HEK293 (cell line): ENCODE data around the gene ULBP1.
"Not testable (repeated sequence)": the region's sequence is repeated elsewhere in the genome, so short reads cannot be mapped to it uniquely, and the experiment has no call there.

Experiments
- CTCF ChIA-PET: fragments of 350-600 bp; formaldehyde crosslinking; extraction: SDS; loops from one replicate; lab custom pipeline; 2021; ENCODE audit warnings: antibody characterized with exemption; lab: Yijun Ruan, JAX
- POLR2A ChIA-PET: fragments of 300-600 bp; formaldehyde crosslinking; extraction: SDS; loops from one replicate; lab custom pipeline; 2020; ENCODE audit warnings: antibody characterized with exemption, inconsistent platforms; lab: Yijun Ruan, JAX
- H3K27ac ChIP-seq: fragments of 200-500 bp; sonication (Bioruptor generic); 2 replicates; pipeline ENCODE4 v1.5.1; 2014; ENCODE audit warnings: low read depth, low read length, control low read depth, inconsistent platforms; ENCODE audit errors: extremely low read depth
- H3K36me3 ChIP-seq, 2 experiments: fragments of 200-500 bp in 1 of 2; sonication (Bioruptor generic) in 1 of 2; 1 replicate in 1 of 2; 2 replicates in 1 of 2; pipeline ENCODE4 v1.5.1; 2014 to 2017; ENCODE audit warnings: inconsistent platforms in 2 of 2, low read length in 2 of 2; ENCODE audit not compliant: control insufficient read depth in 2 of 2, insufficient read depth in 1 of 2
- H3K4me1 ChIP-seq: fragments of 200-500 bp; sonication (Bioruptor generic); 2 replicates; pipeline ENCODE4 v1.5.1; 2014; ENCODE audit warnings: mild to moderate bottlenecking, low read length, inconsistent platforms; ENCODE audit not compliant: control insufficient read depth, insufficient read depth
- H3K4me3 ChIP-seq: 2 replicates; pipeline ENCODE4 v1.5.1; 2011; ENCODE audit warnings: low read depth, mild to moderate bottlenecking, control low read depth, low read length, moderate library complexity
- H3K9me3 ChIP-seq: fragments of 200-500 bp; sonication (Bioruptor generic); 2 replicates; pipeline ENCODE4 v1.5.1; 2014; ENCODE audit warnings: low read depth, low read length, inconsistent platforms; ENCODE audit not compliant: control insufficient read depth, insufficient read depth
- KLF8 ChIP-seq: fragments of 450-650 bp; formaldehyde crosslinking; IDR thresholded peaks from 2 replicates; pipeline ENCODE4 v1.5.1; 2016; ENCODE audit warnings: missing biosample characterization, missing genetic modification characterization
- MEIS1 ChIP-seq: sonication (generic); formaldehyde crosslinking; IDR thresholded peaks from 2 replicates; pipeline ENCODE4 v1.8.1; 2022; ENCODE audit warnings: missing genetic modification reagents, mild to moderate bottlenecking, borderline replicate concordance
- PRDM1 ChIP-seq: fragments of 450-650 bp; formaldehyde crosslinking; IDR thresholded peaks from 2 replicates; pipeline ENCODE4; 2016; ENCODE audit warnings: missing biosample characterization, missing genetic modification characterization
- ZBTB17 ChIP-seq: fragments of 450-650 bp; formaldehyde crosslinking; IDR thresholded peaks from 2 replicates; pipeline ENCODE4 v1.5.1; 2016; ENCODE audit warnings: missing biosample characterization, missing genetic modification characterization
- ZBTB8A ChIP-seq: fragments of 450-650 bp; formaldehyde crosslinking; IDR thresholded peaks from 2 replicates; pipeline ENCODE4 v1.5.1; 2016; ENCODE audit warnings: missing biosample characterization, missing genetic modification characterization
- ZNF133 ChIP-seq: fragments of 450-650 bp; formaldehyde crosslinking; IDR thresholded peaks from 2 replicates; pipeline ENCODE4 v1.5.1; 2016; ENCODE audit warnings: missing biosample characterization, missing genetic modification characterization
- ZNF16 ChIP-seq: fragments of 450-650 bp; formaldehyde crosslinking; IDR thresholded peaks from 2 replicates; pipeline ENCODE4 v1.5.1; 2016; ENCODE audit warnings: low read depth, missing biosample characterization, missing genetic modification characterization
- ZNF202 ChIP-seq: fragments of 450-650 bp; formaldehyde crosslinking; IDR thresholded peaks from 2 replicates; pipeline ENCODE4 v1.5.1; 2016; ENCODE audit warnings: missing biosample characterization, missing genetic modification characterization, borderline replicate concordance
- ZNF501 ChIP-seq: fragments of 450-650 bp; formaldehyde crosslinking; IDR thresholded peaks from 2 replicates; pipeline ENCODE4 v1.5.1; 2016; ENCODE audit warnings: missing biosample characterization, missing genetic modification characterization
- ZNF600 ChIP-seq: fragments of 450-650 bp; formaldehyde crosslinking; IDR thresholded peaks from 2 replicates; pipeline ENCODE4 v1.5.1; 2016; ENCODE audit warnings: missing biosample characterization, missing genetic modification characterization
- ZNF623 ChIP-seq: fragments of 450-650 bp; formaldehyde crosslinking; IDR thresholded peaks from 2 replicates; pipeline ENCODE4 v1.5.1; 2016; ENCODE audit warnings: missing biosample characterization, missing genetic modification characterization
- ZNF677 ChIP-seq: fragments of 450-650 bp; IDR thresholded peaks from 2 replicates; pipeline ENCODE4 v1.5.0; 2018; ENCODE audit warnings: missing biosample characterization, mild to moderate bottlenecking, missing genetic modification characterization, moderate library complexity
- TF ChIP-seq, protein P1 (sequence below): fragments of 450-650 bp; formaldehyde crosslinking; IDR thresholded peaks from 2 replicates; pipeline ENCODE4 v1.5.1; 2016; ENCODE audit warnings: missing biosample characterization, missing genetic modification characterization, borderline replicate concordance
- TF ChIP-seq, protein P2 (sequence below): fragments of 450-650 bp; formaldehyde crosslinking; IDR thresholded peaks from 2 replicates; pipeline ENCODE4 v1.5.1; 2016; ENCODE audit warnings: missing biosample characterization, missing genetic modification characterization
- TF ChIP-seq, protein P3 (sequence below): fragments of 450-650 bp; formaldehyde crosslinking; conservative IDR thresholded peaks from 2 replicates; pipeline ENCODE4 v1.5.1; 2016; ENCODE audit warnings: low read depth, missing biosample characterization, missing genetic modification characterization
- TF ChIP-seq, protein P4 (sequence below): fragments of 450-650 bp; formaldehyde crosslinking; IDR thresholded peaks from 2 replicates; pipeline ENCODE4 v1.5.1; 2016; ENCODE audit warnings: missing biosample characterization, missing genetic modification characterization
- TF ChIP-seq, protein P5 (sequence below): fragments of 450-650 bp; formaldehyde crosslinking; IDR thresholded peaks from 2 replicates; pipeline ENCODE4 v1.5.1; 2016; ENCODE audit warnings: missing biosample characterization, missing genetic modification characterization

ULBP1 gene

DNA sequence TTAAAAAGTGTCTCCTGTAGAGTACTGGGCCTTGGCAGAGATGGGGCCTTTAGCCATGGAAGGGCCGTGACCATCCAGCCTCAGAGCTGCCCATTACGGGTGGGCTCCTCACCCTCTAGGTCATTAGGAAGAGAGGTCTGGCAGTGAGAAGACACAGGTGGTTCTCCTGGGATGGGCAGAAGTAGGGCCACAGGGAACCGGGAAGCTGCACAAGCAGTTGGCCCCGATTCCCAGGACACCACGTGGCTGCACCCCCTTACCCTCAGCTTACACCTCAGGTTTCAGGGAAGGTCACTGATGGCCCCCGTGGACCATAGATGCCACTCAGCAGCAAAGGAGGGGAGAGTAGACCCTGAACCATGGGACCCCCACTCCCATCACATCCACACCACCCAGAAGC, 42.4 kb upstream of the ULBP1 start:
- Histone ChIP-seq H3K36me3 (no peaks in the 10 kb centered on the region), H3K4me1 (no peaks in the 10 kb centered on the region), H3K4me3 (no peak overlapping the region), H3K9me3 (no peaks in the 10 kb centered on the region), H3K27ac (no peak overlapping the region)
- no peak for TF ChIP-seq MEIS1 (CRISPR knock-in tag)
- TF ChIP-seq ZNF202: no peak
- TF ChIP-seq, protein P1, sequence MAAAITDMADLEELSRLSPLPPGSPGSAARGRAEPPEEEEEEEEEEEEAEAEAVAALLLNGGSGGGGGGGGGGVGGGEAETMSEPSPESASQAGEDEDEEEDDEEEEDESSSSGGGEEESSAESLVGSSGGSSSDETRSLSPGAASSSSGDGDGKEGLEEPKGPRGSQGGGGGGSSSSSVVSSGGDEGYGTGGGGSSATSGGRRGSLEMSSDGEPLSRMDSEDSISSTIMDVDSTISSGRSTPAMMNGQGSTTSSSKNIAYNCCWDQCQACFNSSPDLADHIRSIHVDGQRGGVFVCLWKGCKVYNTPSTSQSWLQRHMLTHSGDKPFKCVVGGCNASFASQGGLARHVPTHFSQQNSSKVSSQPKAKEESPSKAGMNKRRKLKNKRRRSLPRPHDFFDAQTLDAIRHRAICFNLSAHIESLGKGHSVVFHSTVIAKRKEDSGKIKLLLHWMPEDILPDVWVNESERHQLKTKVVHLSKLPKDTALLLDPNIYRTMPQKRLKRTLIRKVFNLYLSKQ (tag by site-specific recombination): no peak
- TF ChIP-seq KLF8 (tag by site-specific recombination): no peak
- no peak for TF ChIP-seq ZBTB8A
- TF ChIP-seq, protein P2, sequence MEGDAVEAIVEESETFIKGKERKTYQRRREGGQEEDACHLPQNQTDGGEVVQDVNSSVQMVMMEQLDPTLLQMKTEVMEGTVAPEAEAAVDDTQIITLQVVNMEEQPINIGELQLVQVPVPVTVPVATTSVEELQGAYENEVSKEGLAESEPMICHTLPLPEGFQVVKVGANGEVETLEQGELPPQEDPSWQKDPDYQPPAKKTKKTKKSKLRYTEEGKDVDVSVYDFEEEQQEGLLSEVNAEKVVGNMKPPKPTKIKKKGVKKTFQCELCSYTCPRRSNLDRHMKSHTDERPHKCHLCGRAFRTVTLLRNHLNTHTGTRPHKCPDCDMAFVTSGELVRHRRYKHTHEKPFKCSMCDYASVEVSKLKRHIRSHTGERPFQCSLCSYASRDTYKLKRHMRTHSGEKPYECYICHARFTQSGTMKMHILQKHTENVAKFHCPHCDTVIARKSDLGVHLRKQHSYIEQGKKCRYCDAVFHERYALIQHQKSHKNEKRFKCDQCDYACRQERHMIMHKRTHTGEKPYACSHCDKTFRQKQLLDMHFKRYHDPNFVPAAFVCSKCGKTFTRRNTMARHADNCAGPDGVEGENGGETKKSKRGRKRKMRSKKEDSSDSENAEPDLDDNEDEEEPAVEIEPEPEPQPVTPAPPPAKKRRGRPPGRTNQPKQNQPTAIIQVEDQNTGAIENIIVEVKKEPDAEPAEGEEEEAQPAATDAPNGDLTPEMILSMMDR (tag by site-specific recombination): no peak
- TF ChIP-seq ZNF133 (tag by site-specific recombination): no peak
- TF ChIP-seq, protein P3, sequence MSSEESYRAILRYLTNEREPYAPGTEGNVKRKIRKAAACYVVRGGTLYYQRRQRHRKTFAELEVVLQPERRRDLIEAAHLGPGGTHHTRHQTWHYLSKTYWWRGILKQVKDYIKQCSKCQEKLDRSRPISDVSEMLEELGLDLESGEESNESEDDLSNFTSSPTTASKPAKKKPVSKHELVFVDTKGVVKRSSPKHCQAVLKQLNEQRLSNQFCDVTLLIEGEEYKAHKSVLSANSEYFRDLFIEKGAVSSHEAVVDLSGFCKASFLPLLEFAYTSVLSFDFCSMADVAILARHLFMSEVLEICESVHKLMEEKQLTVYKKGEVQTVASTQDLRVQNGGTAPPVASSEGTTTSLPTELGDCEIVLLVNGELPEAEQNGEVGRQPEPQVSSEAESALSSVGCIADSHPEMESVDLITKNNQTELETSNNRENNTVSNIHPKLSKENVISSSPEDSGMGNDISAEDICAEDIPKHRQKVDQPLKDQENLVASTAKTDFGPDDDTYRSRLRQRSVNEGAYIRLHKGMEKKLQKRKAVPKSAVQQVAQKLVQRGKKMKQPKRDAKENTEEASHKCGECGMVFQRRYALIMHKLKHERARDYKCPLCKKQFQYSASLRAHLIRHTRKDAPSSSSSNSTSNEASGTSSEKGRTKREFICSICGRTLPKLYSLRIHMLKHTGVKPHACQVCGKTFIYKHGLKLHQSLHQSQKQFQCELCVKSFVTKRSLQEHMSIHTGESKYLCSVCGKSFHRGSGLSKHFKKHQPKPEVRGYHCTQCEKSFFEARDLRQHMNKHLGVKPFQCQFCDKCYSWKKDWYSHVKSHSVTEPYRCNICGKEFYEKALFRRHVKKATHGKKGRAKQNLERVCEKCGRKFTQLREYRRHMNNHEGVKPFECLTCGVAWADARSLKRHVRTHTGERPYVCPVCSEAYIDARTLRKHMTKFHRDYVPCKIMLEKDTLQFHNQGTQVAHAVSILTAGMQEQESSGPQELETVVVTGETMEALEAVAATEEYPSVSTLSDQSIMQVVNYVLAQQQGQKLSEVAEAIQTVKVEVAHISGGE: no peak
- no peak for TF ChIP-seq ZNF600 (tag by site-specific recombination)
- TF ChIP-seq PRDM1 (tag by site-specific recombination): no peak
- CTCF ChIA-PET: interaction anchor here (0.6 to 1.2 kb wide), 3 partner anchors 81 to 86 kb away, joined by 3 to 8 read pairs (median 4); no protein-coding TSS in a partner anchor
- POLR2A ChIA-PET: no interaction called here

DNA sequence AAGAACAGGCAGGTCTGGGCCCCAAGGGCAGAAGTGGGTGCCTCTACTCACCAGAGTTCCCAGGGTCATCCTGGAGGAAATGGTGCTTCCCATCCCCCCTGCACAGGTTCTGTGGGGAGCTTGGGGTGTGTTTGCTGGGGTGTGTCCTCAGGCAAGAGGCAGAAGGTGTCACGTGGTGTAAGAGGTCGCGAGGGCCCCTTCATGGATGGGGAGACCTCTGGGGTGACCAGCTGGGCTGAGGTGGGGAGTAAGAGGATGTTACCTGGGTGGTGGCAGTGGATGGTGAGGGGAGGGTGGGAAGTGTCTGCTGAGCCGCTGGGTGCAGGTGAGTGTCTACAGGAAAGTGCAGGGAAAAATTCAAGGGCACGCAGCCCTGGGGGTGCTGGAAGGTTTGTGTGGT, 41.7 kb upstream of the ULBP1 start:
- CTCF ChIA-PET: interaction anchor here (0.6 to 1.2 kb wide), 6 partner anchors 56 to 893 kb away, joined by 3 to 8 read pairs (median 4); no protein-coding TSS in a partner anchor
- H3K4me1 ChIP-seq, H3K36me3 ChIP-seq, H3K9me3 ChIP-seq, POLR2A ChIA-PET, H3K27ac ChIP-seq: not testable (repeated sequence)
- peak overlapping the region; percentile 61; the same call in 1 of the 2 replicates for H3K4me3 ChIP-seq

DNA sequence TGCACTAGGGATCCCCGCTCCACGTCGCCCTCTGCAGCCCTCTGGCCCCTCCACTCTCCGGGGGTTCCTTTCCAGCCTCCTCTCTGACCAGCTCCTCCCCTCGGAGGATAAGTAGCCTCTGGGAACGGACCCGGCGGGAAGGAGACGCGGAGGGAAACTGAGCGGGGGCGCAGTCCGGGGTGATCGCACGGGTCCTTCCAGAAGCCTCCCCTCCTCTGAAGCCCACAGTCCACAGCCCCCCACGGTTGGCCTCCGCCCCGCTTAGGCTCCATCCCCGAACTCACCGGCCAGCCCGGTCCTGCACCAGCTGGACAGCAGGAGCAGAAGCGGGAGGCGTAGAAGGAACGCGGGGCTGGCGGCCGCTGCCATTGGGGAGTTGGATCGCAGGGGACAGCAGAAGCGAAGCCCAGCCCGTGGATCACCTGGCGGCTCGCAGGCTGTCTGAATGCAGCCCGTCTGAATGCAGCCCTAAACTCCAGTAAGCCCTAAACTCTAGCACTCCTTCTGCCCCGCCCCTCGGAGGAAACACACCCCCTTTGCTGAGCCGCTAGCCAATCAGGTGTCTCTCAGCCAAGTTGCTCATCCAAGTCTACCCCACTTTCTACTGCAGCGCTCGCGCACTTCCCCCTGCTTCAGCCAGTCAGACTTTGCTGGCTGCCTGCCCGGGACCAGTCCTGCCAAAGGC, 41.0 kb upstream of the ULBP1 start, which contains the start of gene RAET1G:
TSS of gene RAET1G (minus strand) at position 480 of the 685 bp plus-strand sequence. CDS start at position 369, 111 bp downstream.
- Histone ChIP-seq H3K36me3 (no peaks in the 10 kb centered on the region), H3K9me3 (no peaks in the 10 kb centered on the region), H3K27ac (no peak within 1 kb of the TSS), H3K4me1 (no peaks in the 10 kb centered on the region), H3K4me3 (peak within 1 kb of the TSS; percentile 61)
- ChIA-PET POLR2A (interaction anchor here (0.6 kb wide), 1 partner anchor 26 kb away, joined by 3 read pairs; no protein-coding TSS in a partner anchor), CTCF (interaction anchor here (0.7 to 1.2 kb wide), 5 partner anchors 57 to 894 kb away, joined by 3 to 8 read pairs (median 4); no protein-coding TSS in a partner anchor)
- no peak for TF ChIP-seq ZNF623 (tag by site-specific recombination)
- TF ChIP-seq ZNF501: peak; percentile 85; the same call in 1 of the 2 replicates
- TF ChIP-seq, protein P4, sequence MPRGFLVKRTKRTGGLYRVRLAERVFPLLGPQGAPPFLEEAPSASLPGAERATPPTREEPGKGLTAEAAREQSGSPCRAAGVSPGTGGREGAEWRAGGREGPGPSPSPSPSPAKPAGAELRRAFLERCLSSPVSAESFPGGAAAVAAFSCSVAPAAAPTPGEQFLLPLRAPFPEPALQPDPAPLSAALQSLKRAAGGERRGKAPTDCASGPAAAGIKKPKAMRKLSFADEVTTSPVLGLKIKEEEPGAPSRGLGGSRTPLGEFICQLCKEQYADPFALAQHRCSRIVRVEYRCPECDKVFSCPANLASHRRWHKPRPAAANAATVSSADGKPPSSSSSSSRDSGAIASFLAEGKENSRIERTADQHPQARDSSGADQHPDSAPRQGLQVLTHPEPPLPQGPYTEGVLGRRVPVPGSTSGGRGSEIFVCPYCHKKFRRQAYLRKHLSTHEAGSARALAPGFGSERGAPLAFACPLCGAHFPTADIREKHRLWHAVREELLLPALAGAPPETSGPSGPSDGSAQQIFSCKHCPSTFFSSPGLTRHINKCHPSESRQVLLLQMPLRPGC (tag by site-specific recombination): no peak
- TF ChIP-seq ZNF16 (tag by site-specific recombination): no peak
- peak; percentile 46; the same call in 1 of the 2 replicates for TF ChIP-seq ZBTB17 (tag by site-specific recombination)
- no peak for TF ChIP-seq ZNF677
- TF ChIP-seq, protein P5, sequence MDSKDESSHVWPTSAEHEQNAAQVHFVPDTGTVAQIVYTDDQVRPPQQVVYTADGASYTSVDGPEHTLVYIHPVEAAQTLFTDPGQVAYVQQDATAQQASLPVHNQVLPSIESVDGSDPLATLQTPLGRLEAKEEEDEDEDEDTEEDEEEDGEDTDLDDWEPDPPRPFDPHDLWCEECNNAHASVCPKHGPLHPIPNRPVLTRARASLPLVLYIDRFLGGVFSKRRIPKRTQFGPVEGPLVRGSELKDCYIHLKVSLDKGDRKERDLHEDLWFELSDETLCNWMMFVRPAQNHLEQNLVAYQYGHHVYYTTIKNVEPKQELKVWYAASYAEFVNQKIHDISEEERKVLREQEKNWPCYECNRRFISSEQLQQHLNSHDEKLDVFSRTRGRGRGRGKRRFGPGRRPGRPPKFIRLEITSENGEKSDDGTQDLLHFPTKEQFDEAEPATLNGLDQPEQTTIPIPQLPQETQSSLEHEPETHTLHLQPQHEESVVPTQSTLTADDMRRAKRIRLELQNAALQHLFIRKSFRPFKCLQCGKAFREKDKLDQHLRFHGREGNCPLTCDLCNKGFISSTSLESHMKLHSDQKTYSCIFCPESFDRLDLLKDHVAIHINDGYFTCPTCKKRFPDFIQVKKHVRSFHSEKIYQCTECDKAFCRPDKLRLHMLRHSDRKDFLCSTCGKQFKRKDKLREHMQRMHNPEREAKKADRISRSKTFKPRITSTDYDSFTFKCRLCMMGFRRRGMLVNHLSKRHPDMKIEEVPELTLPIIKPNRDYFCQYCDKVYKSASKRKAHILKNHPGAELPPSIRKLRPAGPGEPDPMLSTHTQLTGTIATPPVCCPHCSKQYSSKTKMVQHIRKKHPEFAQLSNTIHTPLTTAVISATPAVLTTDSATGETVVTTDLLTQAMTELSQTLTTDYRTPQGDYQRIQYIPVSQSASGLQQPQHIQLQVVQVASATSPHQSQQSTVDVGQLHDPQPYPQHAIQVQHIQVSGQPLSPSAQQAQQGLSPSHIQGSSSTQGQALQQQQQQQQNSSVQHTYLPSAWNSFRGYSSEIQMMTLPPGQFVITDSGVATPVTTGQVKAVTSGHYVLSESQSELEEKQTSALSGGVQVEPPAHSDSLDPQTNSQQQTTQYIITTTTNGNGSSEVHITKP (tag by site-specific recombination): peak; percentile 84
